ENCODE results near the gene SNTB2. TPM values are rescaled to one million over a fixed set of nuclear protein-coding genes. Genes with fewer than 3 reads are reported as not detected.

SNTB2 gene
- total and polyA plus RNA-seq, 2 donors (not counting 3 experiments of a cell fraction or from before 2014, with no cell fraction given): 24.9 to 73.7 TPM

DNA sequence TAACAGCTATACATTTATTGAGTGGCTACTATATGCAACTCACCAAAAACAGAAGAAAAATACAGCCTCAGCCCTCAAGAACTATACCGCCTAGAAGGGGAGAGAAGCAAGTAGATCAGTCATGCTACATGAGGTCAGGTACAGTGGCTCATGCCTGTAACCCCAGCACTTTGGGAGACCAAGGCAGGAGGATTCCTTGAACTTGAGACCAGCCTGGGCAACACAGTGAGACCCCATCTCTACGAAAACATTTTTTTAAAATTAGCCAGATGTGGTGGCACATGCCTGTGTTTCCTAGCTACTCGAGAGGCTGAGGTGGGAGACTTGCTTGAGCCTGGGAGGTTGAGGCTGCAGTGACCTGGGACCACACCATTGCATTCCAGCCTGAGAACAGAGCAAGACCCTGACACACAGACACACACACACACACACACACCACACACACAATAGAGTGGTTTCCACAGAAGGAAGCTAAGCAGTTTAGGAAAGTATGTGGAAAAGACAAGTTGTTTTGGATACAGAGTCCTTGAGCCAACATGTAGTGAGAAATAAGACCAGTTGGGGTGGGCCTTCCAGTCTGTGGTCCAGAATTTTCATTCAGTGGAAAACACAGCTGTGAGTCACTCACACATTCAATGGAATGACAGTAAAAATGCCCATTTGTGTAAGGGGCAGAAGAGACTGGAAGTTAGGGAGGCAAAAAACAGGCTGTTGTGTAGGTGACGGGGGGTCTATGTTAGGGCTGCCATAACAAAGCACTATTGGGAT lies 10.7 kb upstream of the SNTB2 start:
- H2AFZ ChIP-seq (ENCODE audit: low read depth, low read length): no peak overlapping the region
- no TSS peak for BruUV-seq (replicated peaks)
- ChIA-PET POLR2A (no interaction called here), CTCF (interaction anchor here (0.7 to 1.4 kb wide), 4 partner anchors 9 to 41 kb away, joined by 3 to 5 read pairs (median 4); partner anchors contain the start of gene SNTB2)
- H3K9me1 ChIP-seq (replicated peaks; ENCODE audit: control insufficient read depth, extremely low read depth, insufficient read depth, low read length): no peaks in the 10 kb centered on the region
- H3K27me3 ChIP-seq (ENCODE audit: control insufficient read depth in 2 of 2, insufficient read depth in 2 of 2, low read length in 2 of 2): no peaks in the 10 kb centered on the region
- no peaks in the 10 kb centered on the region for H3K36me3 ChIP-seq (ENCODE audit: control insufficient read depth in 2 of 2, extremely low read depth in 1 of 2, insufficient read depth in 2 of 2, low read length in 2 of 2)
- dilution Hi-C loops (cut with MboI; ENCODE audit: extremely low pct_ligation_motif_present, low sequenced_read_pairs) (no loop called here), intact Hi-C loops (cut with micrococcal nuclease) (no loop called here)
- H3K4me3 ChIP-seq (replicated peaks in 1 of 3; ENCODE audit: insufficient read depth in 1 of 3, low read depth in 1 of 3, low read length in 3 of 3): no peak overlapping the region
- no peak overlapping the region for H3K27ac ChIP-seq (ENCODE audit: insufficient read depth, low read depth, low read length)
- FAIRE-seq: no peak
- no peaks in the 10 kb centered on the region for H3K79me2 ChIP-seq (ENCODE audit: control insufficient read depth, insufficient read depth, low read length)
- no peak overlapping the region for H3K9ac ChIP-seq (replicated peaks; ENCODE audit: extremely low read depth, insufficient read depth, low read length)
- H3K4me2 ChIP-seq (ENCODE audit: insufficient read depth, low read length): no peak overlapping the region
- TF ChIP-seq POLR2AphosphoS5 (IDR thresholded peaks at IDR 0.05; ENCODE audit: insufficient read depth, low read depth, low read length): no peak
- TF ChIP-seq, protein P1, sequence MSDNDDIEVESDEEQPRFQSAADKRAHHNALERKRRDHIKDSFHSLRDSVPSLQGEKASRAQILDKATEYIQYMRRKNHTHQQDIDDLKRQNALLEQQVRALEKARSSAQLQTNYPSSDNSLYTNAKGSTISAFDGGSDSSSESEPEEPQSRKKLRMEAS (IDR thresholded peaks at IDR 0.05; ENCODE audit: insufficient read depth, insufficient read length): no peak
- TF ChIP-seq GATA2 (IDR thresholded peaks at IDR 0.05; ENCODE audit: insufficient read depth, insufficient read length, low read depth, low read length): no peak
- TF ChIP-seq POLR2A (IDR thresholded peaks at IDR 0.05; ENCODE audit: low read depth, low read length): no peak
- TF ChIP-seq MYC (IDR thresholded peaks at IDR 0.05; ENCODE audit: low read depth, low read length): no peak
- no peak for TF ChIP-seq EZH2 (IDR thresholded peaks at IDR 0.05; ENCODE audit: borderline replicate concordance, low read depth, low read length, severe bottlenecking)
- TF ChIP-seq FOS (IDR thresholded peaks at IDR 0.05; ENCODE audit: borderline replicate concordance, insufficient read depth, low read length): no peak
- no peak for TF ChIP-seq JUN (IDR thresholded peaks at IDR 0.05; ENCODE audit: borderline replicate concordance, insufficient read depth, insufficient read length, low read depth)
- TF ChIP-seq, protein P2, sequence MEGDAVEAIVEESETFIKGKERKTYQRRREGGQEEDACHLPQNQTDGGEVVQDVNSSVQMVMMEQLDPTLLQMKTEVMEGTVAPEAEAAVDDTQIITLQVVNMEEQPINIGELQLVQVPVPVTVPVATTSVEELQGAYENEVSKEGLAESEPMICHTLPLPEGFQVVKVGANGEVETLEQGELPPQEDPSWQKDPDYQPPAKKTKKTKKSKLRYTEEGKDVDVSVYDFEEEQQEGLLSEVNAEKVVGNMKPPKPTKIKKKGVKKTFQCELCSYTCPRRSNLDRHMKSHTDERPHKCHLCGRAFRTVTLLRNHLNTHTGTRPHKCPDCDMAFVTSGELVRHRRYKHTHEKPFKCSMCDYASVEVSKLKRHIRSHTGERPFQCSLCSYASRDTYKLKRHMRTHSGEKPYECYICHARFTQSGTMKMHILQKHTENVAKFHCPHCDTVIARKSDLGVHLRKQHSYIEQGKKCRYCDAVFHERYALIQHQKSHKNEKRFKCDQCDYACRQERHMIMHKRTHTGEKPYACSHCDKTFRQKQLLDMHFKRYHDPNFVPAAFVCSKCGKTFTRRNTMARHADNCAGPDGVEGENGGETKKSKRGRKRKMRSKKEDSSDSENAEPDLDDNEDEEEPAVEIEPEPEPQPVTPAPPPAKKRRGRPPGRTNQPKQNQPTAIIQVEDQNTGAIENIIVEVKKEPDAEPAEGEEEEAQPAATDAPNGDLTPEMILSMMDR (IDR thresholded peaks at IDR 0.05; ENCODE audit: extremely low read depth in 1 of 2, insufficient read depth in 1 of 2, low read depth in 1 of 2, low read length in 2 of 2): no peak
- no peaks in the 10 kb centered on the region for H3K9me3 ChIP-seq (replicated peaks; ENCODE audit: control insufficient read depth, insufficient read depth, low read length)
- peak; percentile 29 for DNase-seq (ENCODE audit: low read depth, low spot score)
- peaks cover 20% of the 10 kb centered on the region for H3K4me1 ChIP-seq (ENCODE audit: control insufficient read depth, extremely low read depth, insufficient read depth, low read length)
- no peaks in the 10 kb centered on the region for H4K20me1 ChIP-seq (replicated peaks; ENCODE audit: control insufficient read depth, extremely low read depth, insufficient read depth, low read length)

Measured in endothelial cell of umbilical vein (primary cell).